Thyroid gland (tissue), 4 donors: ENCODE measurements around the gene PET117. TPM values are rescaled to one million over a fixed set of nuclear protein-coding genes. Genes with fewer than 3 reads are reported as not detected.
"Not testable (repeated sequence)": the region's sequence is repeated elsewhere in the genome, so short reads cannot be mapped to it uniquely, and the experiment has no call there.

Experiments
- DNase-seq, 2 donors: peaks; one replicate each; pipeline ENCODE4 v3.0.0-alpha.2; 2019
- H3K27ac ChIP-seq, 3 donors: fragments of 200-600 bp; sonication (generic); 1 replicate in 2 of 3; 2 replicates in 1 of 3; pipeline ENCODE4 v1.5.1; 2016 to 2019; ENCODE audit warnings: mild to moderate bottlenecking in 1 of 3, moderate library complexity in 1 of 3
- H3K27me3 ChIP-seq: fragments of 200-600 bp; sonication (generic); one replicate; pipeline ENCODE4 v1.5.1; 2019
- H3K36me3 ChIP-seq, 2 donors: fragments of 200-600 bp; sonication (generic); one replicate each; pipeline ENCODE4 v1.5.1; 2016 to 2019
- H3K4me1 ChIP-seq, 2 donors: fragments of 200-600 bp; sonication (generic); one replicate each; pipeline ENCODE4 v1.5.1; 2017 to 2019
- H3K4me3 ChIP-seq, 3 donors: fragments of 200-600 bp; sonication (generic); replicated peaks in 1 of 3; 1 replicate in 2 of 3; 2 replicates in 1 of 3; pipeline ENCODE4 v1.5.1; 2016; ENCODE audit warnings: mild to moderate bottlenecking in 1 of 3
- H3K9me3 ChIP-seq: fragments of 200-600 bp; sonication (generic); one replicate; pipeline ENCODE4 v1.5.1; 2017
- CTCF ChIP-seq, 6 experiments: fragments of 200-600 bp in 3 of 6; fragments of 450-650 bp in 3 of 6; sonication (generic) in 3 of 6; IDR thresholded peaks; one replicate each; pipeline ENCODE4 v1.5.1; 2016 to 2019; ENCODE audit warnings: antibody characterized with exemption in 6 of 6, mild to moderate bottlenecking in 2 of 6, inconsistent platforms in 1 of 6, moderate library complexity in 1 of 6
- POLR2A ChIP-seq, 2 donors: fragments of 450-650 bp; IDR thresholded peaks; one replicate each; pipeline ENCODE4 v1.6.1; 2017; ENCODE audit warnings: antibody characterized with exemption in 2 of 2, mild to moderate bottlenecking in 2 of 2, moderate library complexity in 1 of 2
- WGBS, 2 donors: methylation state at CpG; one replicate each; pipeline ENCODE4 v1.1.5; 2017; 5-methylcytosine and 5-hydroxymethylcytosine counted together
- intact Hi-C: fragments of 100-400 bp; cut with DNase I; formaldehyde crosslinking; loops from one replicate; pipeline ENCODE4 v1.15.1; 2023
- total RNA-seq, 4 donors: library from RNA; depleted of rRNA; stranded (reverse); fragments of >200 nt; gene quantifications; one replicate each; pipeline ENCODE4 v1.2.3, GENCODE V29; 2016

The PET117 gene
- 10 to 100 TPM in 3 of 4 donors, 1 to 10 TPM in 1; 9.8 to 21.1 (median 19.7) TPM for total RNA-seq

- DNase-seq = peak; percentile 86 to 90
- Histone ChIP-seq H3K36me3 (peaks cover 0 to 6% of the 10 kb centered on the region in 2 donors), H3K9me3 (no peaks in the 10 kb centered on the region), H3K4me3 (peak within 1 kb of the TSS; percentile 91 to 98 (median 92)), H3K27me3 (no peaks in the 10 kb centered on the region), H3K27ac (peak within 1 kb of the TSS; percentile 90 to 94 (median 92)), H3K4me1 (peaks cover 18 to 26% of the 10 kb centered on the region in 2 donors)
- WGBS, 2 donors = 1 to 3% methylated on average over 13 to 28 of the region's 87 CpGs
- TF ChIP-seq POLR2A (IDR thresholded peaks at IDR 0.05) = peak; percentile 43 to 79
- peak in 1 of 6 experiments; percentile 26 for TF ChIP-seq CTCF (IDR thresholded peaks at IDR 0.05)
- intact Hi-C loops = no loop called here
These were observed at the start of gene PET117, which contains the start of gene KAT14 for GRCh38 chr20:18137412-18138265. TSS of gene PET117 (plus strand) at chr20:18137863. CDS start at chr20:18137956, 93 bp downstream. TSS of gene KAT14 (plus strand) at chr20:18137863. CDS start at chr20:18142661, 4,798 bp downstream.

- DNase-seq, H3K27ac ChIP-seq, H3K4me3 ChIP-seq, intact Hi-C loops, H3K27me3 ChIP-seq, H3K4me1 ChIP-seq, H3K9me3 ChIP-seq, H3K36me3 ChIP-seq: not testable (repeated sequence)
- WGBS, 2 donors = 82 to 88% methylated on average over 3 of the region's 3 CpGs
These were observed 49.4 kb upstream of the PET117 start for GRCh38 chr20:18088298-18088697.

- H3K4me3 ChIP-seq, H3K36me3 ChIP-seq, DNase-seq, H3K27me3 ChIP-seq, H3K27ac ChIP-seq, H3K4me1 ChIP-seq, H3K9me3 ChIP-seq, intact Hi-C loops: not testable (repeated sequence)
- WGBS, 2 donors = 95% methylated on average over 11 of the region's 11 CpGs
These were observed 48.8 kb upstream of the PET117 start for GRCh38 chr20:18088841-18089240.

- no peak for DNase-seq
- intact Hi-C loops = no loop called here
- no peak for TF ChIP-seq CTCF (IDR thresholded peaks at IDR 0.05)
- no peak for TF ChIP-seq POLR2A (IDR thresholded peaks at IDR 0.05)
- WGBS, 2 donors = 53 to 56% methylated on average over 3 of the region's 3 CpGs
- H3K27me3 ChIP-seq = no peaks in the 10 kb centered on the region
- H3K4me3 ChIP-seq = no peak overlapping the region
- H3K27ac ChIP-seq = no peak overlapping the region
- H3K36me3 ChIP-seq = no peaks in the 10 kb centered on the region
- H3K9me3 ChIP-seq = no peaks in the 10 kb centered on the region
- no peaks in the 10 kb centered on the region for H3K4me1 ChIP-seq
These were observed 47.6 kb upstream of the PET117 start for GRCh38 chr20:18090044-18090443.

GRCh38 chr20:18090477-18090876 lies 47.2 kb upstream of the PET117 start:
- H3K27me3 ChIP-seq = no peaks in the 10 kb centered on the region
- TF ChIP-seq CTCF (IDR thresholded peaks at IDR 0.05) (no peak), POLR2A (IDR thresholded peaks at IDR 0.05) (no peak)
- DNase-seq = no peak
- intact Hi-C loops = no loop called here
- H3K36me3 ChIP-seq = no peaks in the 10 kb centered on the region
- no peak overlapping the region for H3K4me3 ChIP-seq
- H3K27ac ChIP-seq = no peak overlapping the region
- 95 to 96% methylated on average over 10 of the region's 10 CpGs for WGBS, 2 donors
- no peaks in the 10 kb centered on the region for H3K9me3 ChIP-seq
- no peaks in the 10 kb centered on the region for H3K4me1 ChIP-seq

GRCh38 chr20:18091623-18092022 lies 46.0 kb upstream of the PET117 start:
- no peaks in the 10 kb centered on the region for H3K36me3 ChIP-seq
- H3K4me1 ChIP-seq = no peaks in the 10 kb centered on the region
- H3K27ac ChIP-seq = no peak overlapping the region
- no peak for TF ChIP-seq CTCF (IDR thresholded peaks at IDR 0.05)
- no peak for TF ChIP-seq POLR2A (IDR thresholded peaks at IDR 0.05)
- 71 to 80% methylated on average over 7 of the region's 7 CpGs for WGBS, 2 donors
- H3K27me3 ChIP-seq = no peaks in the 10 kb centered on the region
- no peak overlapping the region for H3K4me3 ChIP-seq
- intact Hi-C loops = no loop called here
- no peak for DNase-seq
- no peaks in the 10 kb centered on the region for H3K9me3 ChIP-seq
